Measurements from ENCODE around the gene OSBP.
"Not testable (repeated sequence)": the region's sequence is repeated elsewhere in the genome, so short reads cannot be mapped to it uniquely, and the experiment has no call there.

The OSBP gene, protein sequence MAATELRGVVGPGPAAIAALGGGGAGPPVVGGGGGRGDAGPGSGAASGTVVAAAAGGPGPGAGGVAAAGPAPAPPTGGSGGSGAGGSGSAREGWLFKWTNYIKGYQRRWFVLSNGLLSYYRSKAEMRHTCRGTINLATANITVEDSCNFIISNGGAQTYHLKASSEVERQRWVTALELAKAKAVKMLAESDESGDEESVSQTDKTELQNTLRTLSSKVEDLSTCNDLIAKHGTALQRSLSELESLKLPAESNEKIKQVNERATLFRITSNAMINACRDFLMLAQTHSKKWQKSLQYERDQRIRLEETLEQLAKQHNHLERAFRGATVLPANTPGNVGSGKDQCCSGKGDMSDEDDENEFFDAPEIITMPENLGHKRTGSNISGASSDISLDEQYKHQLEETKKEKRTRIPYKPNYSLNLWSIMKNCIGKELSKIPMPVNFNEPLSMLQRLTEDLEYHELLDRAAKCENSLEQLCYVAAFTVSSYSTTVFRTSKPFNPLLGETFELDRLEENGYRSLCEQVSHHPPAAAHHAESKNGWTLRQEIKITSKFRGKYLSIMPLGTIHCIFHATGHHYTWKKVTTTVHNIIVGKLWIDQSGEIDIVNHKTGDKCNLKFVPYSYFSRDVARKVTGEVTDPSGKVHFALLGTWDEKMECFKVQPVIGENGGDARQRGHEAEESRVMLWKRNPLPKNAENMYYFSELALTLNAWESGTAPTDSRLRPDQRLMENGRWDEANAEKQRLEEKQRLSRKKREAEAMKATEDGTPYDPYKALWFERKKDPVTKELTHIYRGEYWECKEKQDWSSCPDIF

DNA sequence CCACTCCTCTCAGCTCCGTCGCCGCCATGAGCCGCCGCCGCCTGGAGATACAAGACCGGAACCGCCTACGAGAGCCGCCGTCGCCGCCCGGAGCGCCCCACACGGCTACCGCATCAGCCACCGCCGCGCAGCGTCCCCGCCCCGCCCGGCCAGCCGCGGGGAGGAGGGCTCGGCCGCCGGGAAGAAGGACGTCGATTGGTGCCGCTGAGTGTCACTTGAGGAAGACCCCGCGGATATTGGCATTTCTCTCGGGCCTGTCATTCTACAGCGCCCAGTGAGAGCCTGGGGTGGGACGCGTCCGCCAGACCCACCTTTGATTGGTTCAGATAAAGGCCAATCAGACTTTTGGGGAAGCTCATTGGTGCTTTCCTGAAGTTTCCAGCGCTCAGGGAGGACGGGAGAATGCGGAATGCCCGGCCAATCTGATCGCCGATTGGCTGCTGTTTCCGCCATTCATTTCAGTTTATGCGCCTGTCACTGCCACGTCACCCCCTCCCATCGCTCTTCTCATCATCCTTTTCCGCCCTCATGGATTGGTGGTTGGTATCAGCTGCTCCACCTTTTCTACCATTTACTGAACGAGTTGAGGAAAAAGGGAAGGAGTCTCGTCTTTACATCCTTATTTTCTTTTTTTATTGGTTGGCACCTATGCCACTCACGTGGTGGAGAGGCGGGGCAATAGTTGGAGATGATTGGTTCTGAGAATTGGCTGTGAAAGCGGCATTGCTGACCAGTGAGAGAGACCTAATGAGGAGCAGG, at the start of gene OSBP:
TSS of gene OSBP (minus strand) at position 138 of the 759 bp plus-strand sequence. CDS start at position 28, 110 bp downstream.
- in situ Hi-C loops (cut with HindIII; ENCODE audit: low sequenced_read_pairs), result no loop called here

DNA sequence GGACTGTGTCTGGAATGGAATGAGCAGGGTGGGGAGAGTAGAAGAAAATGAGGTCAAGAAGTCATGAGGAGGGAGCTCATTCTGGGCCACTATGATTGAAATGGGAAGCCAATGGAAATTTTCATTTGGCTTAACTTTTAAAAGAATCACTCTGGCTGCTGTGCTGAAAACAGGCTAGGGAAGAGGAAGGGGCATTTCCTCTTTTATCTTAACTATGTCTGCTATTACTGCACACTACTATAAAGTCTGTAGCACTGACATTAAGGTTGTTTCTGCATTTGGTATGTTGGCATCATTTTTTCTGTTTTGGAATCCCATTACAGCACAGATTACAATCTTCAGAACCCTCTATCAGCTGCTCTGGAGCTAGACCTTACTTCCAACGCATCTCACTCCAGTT, 45.0 kb upstream of the OSBP start:
- in situ Hi-C loops (cut with HindIII; ENCODE audit: low sequenced_read_pairs), result no loop called here

DNA sequence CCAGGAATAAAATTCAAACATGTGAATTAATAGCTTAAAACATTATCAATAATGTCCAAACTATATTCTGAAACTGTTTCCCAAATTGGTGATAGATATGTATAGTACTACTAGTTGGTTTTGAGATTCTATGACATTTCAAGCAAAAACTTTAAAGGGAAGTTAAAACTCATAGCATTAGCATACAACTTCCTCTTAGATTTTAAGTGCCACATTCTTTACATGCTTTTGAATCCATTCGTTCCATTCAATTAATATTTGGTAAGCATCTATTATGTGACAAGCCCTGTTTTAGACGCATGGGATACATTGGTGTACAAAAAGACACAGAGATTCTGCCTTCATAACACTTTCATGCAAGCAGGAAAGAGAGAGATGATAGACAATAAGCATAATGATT, 44.4 kb upstream of the OSBP start:
- in situ Hi-C loops (cut with HindIII; ENCODE audit: low sequenced_read_pairs), result no loop called here

DNA sequence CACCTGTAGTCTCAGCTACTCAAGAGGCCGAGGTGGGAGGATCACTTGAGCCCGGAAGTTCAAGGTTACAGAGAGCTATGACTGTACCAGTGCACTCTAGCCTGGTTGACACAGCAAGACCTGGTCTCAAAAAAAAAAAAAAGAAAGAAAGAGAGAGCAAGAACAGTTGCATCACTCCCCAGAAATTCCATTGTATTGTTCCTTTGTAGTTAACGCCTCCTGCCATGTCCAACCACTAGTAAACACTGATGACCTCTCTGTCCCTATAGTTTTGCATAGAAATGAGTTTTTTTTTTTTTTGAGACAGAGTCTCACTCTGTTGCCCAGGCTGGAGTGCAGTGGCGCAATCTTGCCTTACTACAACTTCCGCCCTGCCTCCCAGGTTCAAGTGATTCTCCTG, 42.5 kb upstream of the OSBP start:
- in situ Hi-C loops (cut with HindIII; ENCODE audit: low sequenced_read_pairs), result no loop called here

DNA sequence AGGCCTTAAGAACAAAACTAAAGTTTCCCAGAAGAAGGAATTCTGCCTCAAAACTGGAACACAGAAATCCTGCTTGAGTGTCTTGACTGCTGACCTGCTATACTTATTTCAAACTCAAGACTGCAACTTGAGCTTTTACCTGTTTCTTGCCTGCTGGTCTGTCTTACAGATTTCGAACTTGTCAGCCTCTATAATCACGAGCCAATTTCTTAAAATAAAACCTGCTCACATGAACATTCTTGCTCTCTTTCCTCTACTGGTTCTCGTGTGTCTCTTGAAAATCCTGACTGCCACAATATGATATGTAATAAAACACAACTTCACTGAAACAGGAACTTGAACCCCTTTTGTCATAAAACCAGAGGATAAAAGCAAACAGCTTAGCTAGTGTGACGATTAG, 39.3 kb upstream of the OSBP start:
- in situ Hi-C loops (cut with HindIII; ENCODE audit: low sequenced_read_pairs), result no loop called here

DNA sequence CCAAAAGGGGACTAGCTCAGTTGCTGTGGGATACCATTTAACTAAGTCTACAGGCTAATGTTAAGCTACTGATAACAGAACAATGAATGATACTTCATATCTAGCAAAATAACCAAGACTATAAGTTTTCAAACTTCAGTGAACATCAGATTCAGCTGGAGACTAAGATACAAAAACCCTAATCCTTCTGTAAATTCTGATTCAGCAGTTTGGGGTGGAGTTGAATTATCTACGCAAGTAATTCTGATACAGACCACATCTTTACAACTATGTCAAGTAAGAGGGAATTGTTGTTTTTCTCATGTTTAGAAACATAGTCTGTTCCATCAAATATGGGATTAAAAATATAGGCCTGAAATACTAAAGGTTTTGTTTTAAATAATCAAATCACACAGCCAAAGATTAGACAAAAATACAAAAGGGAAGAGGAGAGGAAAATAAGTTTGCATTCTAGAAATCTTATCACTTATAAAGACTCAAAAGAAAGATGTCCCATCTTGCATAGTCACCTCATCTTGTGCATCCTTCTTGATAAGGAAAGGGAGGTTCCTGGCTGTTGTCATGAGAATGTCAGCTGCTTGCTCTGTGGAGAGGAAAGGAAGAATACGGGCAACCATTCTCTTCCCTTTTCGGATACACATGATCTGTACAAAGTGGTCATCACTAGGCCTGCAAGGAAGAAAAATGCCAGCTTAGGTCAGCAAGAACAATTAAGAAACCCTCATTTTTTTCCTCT, 31.8 kb upstream of the OSBP start:
- in situ Hi-C loops (cut with HindIII; ENCODE audit: low sequenced_read_pairs), result loop anchor here (5.0 kb wide), 1 partner anchor 35 kb away; no protein-coding TSS in a partner anchor

DNA sequence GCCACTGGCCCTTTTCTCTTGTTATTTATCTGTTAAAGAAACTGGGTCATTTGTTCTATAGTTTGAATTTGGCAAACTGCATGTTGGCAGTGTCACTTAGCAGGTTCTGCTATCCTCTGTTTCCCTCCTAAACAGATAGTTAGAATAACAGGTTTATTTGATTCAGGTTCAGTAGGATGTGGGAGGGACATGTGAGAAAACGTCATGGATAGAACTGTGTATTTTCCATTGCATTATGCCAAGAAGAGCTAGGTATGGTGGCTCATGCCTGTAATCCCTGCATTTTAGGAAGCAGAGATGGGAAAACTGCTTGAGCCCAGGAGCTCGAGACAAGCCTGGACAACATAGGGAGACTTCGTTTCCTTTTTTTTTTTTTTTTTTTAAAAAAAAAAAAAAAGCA, 29.0 kb upstream of the OSBP start:
- in situ Hi-C loops (cut with HindIII; ENCODE audit: low sequenced_read_pairs), result no loop called here

DNA sequence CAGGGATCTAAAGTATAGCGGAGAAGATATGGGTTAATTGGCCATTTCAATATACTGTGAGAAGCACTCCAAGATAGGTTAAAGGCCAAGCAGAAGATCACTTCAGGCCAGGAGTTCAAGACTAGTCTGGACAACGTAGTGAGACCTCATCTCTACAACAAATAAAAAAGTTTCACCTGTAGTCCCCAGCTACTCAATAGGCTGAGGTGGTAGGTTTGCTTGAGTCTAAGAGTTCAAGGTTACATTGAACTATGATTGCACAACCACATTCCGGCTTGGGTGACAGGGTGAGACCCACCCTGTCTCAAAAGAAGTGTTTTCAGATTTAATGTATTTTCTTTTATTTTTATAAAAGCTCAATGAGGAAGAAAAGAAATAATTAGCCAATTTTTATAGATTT, 27.8 kb upstream of the OSBP start:
- in situ Hi-C loops (cut with HindIII; ENCODE audit: low sequenced_read_pairs), result no loop called here

DNA sequence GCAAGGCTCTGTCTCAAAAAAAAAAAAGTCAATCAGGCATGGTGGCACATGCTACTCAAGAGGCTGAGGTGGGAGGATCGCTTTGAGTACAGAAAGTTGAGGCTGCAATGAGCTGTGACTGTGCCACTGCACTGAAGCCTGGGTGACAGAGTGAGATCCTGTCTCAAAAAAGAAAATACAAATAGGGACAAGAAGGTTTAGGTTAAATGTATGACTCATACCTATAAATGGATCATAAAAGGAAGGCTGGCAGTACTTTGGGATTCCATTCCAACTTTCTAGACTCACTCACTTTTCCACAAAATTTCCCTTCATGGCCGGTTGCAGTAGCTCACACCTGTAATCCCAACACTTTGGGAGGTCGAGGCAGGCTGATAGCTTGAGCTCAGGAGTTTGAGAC, 25.6 kb upstream of the OSBP start:
- in situ Hi-C loops (cut with HindIII; ENCODE audit: low sequenced_read_pairs), result no loop called here

DNA sequence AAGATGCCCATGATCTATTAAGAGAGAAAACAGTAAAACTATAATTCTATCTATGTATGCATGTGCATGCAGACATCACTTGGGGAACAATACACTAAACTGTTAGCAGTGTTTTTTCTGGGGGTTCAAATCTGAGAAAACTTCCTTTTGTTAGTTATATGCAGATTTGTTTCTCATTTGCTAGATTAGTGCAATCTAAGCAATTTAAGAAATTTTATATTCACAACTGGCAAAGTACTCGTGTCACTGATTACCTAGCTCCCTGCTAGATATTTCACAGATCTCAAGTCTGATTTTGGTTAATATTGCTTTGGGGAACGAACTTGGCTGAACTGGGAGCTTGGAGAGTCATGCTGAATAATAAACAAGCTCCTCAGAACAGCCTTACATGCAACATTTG, 14.9 kb upstream of the OSBP start:
- in situ Hi-C loops (cut with HindIII; ENCODE audit: low sequenced_read_pairs), result no loop called here

DNA sequence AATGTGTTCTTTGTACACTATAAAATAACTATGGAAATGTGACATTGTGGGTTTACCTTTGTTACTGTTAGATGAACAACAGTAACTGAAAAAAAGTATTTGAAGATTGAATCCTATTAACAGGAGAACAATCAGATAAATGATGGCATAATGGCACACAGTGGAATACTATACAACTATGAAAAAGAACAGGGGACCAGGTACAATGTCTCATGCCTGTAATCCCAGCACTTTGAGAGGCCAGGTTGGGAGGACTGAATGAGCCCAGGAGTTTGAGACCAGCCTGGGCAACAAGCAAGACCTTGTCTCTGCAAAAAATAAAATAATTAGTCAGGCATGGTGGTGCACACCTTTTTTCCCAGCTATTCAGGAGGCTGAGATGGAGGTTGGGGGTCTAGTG, 14.4 kb upstream of the OSBP start:
- in situ Hi-C loops (cut with HindIII; ENCODE audit: low sequenced_read_pairs), result no loop called here

DNA sequence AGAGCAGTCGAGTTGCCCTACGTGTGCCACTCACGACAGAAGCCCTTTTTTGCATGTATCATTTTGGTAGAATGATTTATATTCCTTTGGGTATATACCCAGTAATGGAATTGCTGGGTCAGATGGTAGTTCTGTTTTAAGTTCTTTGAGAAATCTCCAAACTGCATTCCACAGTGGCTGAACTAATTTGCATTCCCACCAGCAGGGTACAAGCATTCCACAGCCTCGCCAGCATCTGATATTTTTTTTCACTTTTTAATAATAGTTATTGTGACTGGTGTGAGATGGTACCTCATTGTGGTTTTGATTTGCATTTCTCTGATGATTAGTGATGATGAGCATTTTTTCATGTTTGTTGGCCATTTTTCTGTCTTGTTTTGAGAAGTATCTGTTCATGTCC, 11.4 kb upstream of the OSBP start:
- in situ Hi-C loops (cut with HindIII; ENCODE audit: low sequenced_read_pairs), result not testable (repeated sequence)

DNA sequence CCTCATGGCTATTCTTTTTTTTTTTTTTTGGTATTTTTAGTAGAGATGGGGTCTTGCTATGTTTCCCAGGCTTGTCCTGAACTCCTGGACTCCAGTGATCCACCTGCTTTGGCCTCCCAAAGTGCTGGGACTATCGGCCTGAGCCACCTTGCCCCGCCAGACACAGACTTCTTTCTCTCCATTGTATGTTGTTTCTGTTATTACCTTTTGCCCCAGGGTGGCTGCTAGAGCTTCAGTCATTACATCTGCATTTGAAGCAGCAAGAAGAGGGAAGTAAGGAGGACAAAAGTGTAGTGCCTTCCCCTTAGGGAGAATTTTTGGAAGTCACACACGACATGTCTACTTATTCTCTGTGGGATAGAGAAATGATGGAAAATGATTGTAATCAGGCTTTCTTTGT, 10.1 kb upstream of the OSBP start:
- in situ Hi-C loops (cut with HindIII; ENCODE audit: low sequenced_read_pairs), result no loop called here

DNA sequence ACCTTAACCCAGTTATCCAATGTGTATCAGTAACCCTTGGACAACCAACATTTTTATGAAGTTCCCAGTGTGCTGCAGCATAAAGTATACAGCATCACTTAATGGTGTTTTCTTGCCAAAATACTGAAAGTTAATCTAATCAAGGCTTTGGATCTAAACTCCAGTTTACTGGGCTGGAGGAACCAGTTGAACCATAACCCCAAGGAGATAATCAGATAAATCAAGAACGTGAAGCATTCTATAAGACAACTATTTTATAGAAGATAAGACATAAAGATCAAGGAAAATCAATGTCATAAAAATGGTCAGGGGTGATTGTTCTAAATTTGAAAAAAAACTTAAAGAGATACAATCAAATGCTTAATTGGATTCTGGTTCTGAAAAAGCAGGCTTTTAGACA, 2.3 kb upstream of the OSBP start:
- in situ Hi-C loops (cut with HindIII; ENCODE audit: low sequenced_read_pairs), result no loop called here

DNA sequence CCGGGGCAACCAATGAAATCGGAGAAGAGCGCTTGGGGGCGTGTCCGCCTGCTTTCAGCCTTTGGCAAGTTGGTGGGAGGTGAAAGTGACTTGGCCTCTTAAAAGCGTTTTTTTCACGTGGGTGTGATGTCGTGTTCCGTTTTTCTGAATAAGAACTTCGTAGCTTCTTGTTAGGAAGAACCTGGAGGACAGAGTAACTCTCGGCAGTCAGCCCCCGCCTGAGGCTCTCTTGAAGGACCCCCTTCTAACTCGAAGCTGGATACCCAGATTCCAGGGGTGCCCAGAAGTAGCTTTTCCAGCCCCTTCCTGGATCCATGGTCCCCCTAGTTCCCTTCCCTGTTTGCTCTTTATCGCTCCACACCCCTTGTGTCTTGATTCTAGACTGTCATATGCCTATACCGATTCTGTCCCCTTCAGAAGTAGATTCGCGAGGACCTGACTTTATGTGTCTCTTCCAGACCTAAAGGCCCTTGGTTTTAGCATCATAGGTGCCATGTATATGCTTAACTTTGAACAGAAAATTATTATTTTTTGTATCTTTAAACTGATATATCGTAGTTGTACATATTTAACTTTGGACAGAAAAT, 915 bp upstream of the OSBP start:
- in situ Hi-C loops (cut with HindIII; ENCODE audit: low sequenced_read_pairs), result no loop called here

DNA sequence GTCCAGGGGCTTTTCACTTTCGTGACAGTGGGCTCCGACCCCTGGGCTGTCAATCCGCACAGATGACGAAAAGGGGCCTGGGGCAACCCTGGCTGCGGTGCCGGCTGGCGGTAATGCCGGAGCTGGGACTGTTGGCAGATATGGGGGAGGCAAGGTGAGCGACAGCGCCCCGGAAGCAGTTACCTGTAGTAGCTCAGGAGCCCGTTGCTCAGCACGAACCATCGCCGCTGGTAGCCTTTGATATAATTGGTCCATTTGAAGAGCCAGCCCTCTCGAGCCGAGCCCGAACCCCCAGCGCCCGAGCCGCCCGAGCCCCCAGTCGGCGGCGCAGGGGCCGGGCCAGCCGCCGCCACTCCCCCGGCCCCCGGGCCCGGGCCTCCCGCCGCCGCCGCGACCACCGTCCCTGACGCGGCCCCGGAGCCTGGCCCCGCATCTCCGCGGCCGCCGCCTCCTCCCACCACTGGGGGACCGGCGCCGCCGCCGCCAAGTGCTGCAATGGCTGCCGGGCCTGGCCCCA, 396 bp downstream of the OSBP start:
- in situ Hi-C loops (cut with HindIII; ENCODE audit: low sequenced_read_pairs), result no loop called here

DNA sequence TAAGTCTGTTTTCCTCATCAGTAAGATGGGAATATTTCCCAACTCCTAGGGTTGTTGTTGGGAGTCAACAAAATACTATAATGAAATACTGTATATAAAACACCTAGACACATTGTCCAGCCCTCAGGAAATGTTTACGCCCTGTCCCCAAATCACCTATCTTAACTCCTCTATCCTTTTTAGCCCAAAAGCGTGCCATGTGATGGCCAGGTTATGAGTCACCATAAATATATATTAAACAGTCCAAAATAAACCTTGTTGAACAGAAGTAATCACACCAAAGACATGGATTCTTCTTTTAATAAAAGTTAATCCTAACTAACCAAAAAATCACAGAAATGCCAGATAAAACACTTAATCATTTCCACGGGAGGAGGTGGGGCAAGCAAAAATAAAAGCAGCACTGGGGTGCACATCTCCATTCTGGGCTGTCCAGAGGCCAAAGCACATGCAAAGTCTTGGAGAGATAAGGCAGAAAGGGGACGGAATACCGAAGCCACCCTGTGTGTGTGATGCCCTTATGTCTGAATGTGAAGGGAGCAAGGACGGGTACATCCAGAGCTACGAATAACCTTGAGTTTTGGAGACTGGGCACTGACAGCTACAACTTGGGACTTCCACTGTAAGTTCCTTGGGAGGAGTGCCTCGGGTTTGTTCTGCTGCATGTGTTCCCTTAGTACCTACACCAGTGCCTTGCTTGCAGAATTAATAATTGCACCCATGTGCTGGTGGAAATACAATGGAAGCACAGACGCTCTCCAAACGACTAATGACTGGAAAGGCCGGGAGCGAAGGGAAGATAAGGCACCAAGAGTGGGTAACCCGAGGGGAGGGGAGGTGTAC, 1.1 kb downstream of the OSBP start:
- in situ Hi-C loops (cut with HindIII; ENCODE audit: low sequenced_read_pairs), result loop anchor here (5.0 kb wide), 1 partner anchor 33 kb away; no protein-coding TSS in a partner anchor

DNA sequence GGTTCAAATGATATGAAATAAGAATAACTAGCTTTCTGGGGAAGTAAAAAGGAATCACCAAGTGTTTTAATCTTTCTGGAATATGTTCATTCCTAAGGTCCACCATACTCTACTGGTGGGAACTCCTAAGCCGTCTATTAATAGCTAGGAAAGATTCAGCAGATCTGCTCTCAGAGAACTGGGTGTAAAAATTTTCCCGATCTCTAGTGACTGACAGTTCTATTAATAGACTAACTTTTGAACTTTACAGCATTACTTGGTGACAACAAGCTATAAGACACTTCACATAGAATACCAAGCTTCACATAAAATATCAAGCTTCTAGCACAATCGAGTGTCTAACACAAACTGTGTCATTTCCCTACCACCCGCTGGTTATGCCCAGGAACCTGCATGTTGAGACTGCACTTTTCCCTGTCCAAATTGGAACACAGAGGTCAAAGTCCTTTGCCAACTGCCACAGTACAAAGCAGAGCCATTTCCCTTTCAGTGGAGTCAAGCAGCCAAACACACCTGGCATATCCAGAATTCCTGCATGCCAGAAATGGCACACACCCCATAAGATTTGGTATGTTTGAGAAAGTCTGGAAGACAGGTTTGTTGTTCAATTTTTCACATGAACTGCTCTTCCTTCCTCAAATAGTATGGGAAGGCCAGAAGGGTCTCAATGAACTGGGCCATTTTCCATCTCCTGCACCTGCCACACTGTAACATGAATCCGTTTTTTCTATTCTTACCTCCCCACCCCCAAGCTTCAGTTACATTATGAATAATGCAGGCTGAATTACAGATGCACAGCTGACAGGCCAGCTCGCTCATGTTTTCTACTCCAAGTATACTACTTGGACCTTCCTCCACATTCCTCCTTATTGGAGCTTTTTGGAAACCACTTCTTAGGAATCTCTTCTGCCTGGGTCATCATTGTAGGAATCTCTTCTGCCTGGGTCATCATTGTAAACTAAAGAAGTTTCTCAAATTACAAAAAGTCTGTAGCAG, 3.7 kb downstream of the OSBP start:
- in situ Hi-C loops (cut with HindIII; ENCODE audit: low sequenced_read_pairs), result loop anchor here (5.0 kb wide), 1 partner anchor 35 kb away; no protein-coding TSS in a partner anchor
